Measurements from ENCODE around the gene PLSCR3.

DNA sequence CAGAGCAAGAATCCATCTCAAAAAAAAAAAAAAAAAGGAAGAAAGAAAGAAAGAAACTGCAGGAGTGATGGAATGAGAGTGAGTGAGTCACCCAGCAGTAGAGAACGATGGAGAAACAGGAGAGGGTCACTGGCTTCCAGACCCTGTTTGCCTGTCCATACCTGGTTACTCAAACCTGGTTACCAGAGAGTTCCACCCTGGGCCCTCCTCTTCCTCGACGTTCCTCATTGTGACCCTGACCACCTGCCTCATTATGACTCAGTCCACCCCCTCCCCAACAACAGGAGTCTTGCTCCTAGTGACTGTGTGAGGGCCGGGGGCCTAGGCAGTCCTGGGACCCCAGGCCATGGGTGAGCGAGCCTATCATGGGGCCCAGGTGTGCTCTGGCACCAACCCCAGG, 34.2 kb upstream of the PLSCR3 start, which contains the start of gene SPEM3:
- TF ChIP-seq, protein P1, sequence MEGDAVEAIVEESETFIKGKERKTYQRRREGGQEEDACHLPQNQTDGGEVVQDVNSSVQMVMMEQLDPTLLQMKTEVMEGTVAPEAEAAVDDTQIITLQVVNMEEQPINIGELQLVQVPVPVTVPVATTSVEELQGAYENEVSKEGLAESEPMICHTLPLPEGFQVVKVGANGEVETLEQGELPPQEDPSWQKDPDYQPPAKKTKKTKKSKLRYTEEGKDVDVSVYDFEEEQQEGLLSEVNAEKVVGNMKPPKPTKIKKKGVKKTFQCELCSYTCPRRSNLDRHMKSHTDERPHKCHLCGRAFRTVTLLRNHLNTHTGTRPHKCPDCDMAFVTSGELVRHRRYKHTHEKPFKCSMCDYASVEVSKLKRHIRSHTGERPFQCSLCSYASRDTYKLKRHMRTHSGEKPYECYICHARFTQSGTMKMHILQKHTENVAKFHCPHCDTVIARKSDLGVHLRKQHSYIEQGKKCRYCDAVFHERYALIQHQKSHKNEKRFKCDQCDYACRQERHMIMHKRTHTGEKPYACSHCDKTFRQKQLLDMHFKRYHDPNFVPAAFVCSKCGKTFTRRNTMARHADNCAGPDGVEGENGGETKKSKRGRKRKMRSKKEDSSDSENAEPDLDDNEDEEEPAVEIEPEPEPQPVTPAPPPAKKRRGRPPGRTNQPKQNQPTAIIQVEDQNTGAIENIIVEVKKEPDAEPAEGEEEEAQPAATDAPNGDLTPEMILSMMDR (conservative IDR thresholded peaks at IDR 0.05; ENCODE audit: low read length): no peak
- TF ChIP-seq EZH2phosphoT487 (IDR thresholded peaks at IDR 0.05; ENCODE audit: borderline replicate concordance): no peak

Measured in Loucy (cell line).